ENCODE results near the gene ARL13B. TPM values are rescaled to one million over a fixed set of nuclear protein-coding genes. Genes with fewer than 3 reads are reported as not detected.
A peak's percentile ranks its signal among the peaks of the same experiment; 100 is the strongest.
"Not testable (repeated sequence)": the region's sequence is repeated elsewhere in the genome, so short reads cannot be mapped to it uniquely, and the experiment has no call there.

ARL13B gene
- 10 to 100 TPM in 2 of 4 donors, 1 to 10 TPM in 2; 4.9 to 23.6 (median 14.0) TPM for total RNA-seq

DNA sequence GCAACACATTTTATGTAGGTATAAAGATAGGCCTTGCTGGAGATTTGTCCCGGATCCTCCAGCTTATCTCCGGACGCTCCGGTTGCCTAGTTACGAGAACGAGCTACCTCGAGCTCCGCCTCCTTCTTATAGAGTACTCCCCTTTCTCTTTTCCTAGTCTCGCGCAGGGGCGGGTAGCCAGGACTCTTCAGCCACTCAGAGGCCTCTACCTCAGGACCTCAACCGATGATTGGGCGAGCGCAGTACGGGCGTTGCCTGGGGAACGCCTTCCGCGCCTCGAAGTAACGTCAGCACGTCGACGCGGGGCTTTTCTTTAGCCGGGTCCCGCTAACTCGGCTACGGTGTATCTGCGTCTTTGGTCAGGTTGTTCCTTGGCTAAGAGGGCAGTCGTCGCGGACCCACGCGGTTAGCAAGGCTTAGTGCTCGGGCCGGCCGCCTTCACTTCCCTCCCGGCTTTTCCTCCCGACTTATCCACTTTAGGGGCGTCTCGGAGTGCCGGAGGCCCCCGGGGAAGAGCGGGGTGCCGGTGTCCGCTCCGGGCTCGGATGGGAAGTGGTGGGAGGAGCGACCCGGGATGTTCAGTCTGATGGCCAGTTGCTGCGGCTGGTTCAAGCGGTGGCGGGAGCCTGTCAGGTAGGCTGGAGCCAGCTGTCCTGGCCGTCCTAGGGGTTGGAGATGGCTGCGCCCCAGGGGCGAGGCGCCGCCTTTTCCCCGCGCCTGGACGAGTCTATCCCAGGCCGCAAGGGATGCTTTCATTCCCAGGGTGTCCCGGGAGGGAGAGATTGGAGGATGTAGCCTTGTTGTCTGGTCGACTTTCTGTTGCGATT lies at the start of gene ARL13B:
Gene ARL13B (plus strand): TSS at position 306 of the 827 bp plus-strand sequence. CDS start 269 bp downstream, at position 575.
- H3K4me3 ChIP-seq, result peak within 1 kb of the TSS; percentile 86 to 92
- peak within 1 kb of the TSS; percentile 89 to 98 for H3K27ac ChIP-seq
- peak; percentile 90 to 92 for TF ChIP-seq POLR2A (IDR thresholded peaks at IDR 0.05)
- TF ChIP-seq, protein P1, sequence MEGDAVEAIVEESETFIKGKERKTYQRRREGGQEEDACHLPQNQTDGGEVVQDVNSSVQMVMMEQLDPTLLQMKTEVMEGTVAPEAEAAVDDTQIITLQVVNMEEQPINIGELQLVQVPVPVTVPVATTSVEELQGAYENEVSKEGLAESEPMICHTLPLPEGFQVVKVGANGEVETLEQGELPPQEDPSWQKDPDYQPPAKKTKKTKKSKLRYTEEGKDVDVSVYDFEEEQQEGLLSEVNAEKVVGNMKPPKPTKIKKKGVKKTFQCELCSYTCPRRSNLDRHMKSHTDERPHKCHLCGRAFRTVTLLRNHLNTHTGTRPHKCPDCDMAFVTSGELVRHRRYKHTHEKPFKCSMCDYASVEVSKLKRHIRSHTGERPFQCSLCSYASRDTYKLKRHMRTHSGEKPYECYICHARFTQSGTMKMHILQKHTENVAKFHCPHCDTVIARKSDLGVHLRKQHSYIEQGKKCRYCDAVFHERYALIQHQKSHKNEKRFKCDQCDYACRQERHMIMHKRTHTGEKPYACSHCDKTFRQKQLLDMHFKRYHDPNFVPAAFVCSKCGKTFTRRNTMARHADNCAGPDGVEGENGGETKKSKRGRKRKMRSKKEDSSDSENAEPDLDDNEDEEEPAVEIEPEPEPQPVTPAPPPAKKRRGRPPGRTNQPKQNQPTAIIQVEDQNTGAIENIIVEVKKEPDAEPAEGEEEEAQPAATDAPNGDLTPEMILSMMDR (IDR thresholded peaks at IDR 0.05), result peak in 1 of 4 experiments; percentile 1
- intact Hi-C loops (cut with DNase I; ENCODE audit: low total_unique reads), result no loop called here
- H3K27me3 ChIP-seq, result no peaks in the 10 kb centered on the region
- H3K9me3 ChIP-seq, result no peaks in the 10 kb centered on the region
- H3K4me1 ChIP-seq, result no peaks in the 10 kb centered on the region
- peak; percentile 97 to 99 for DNase-seq
- no peaks in the 10 kb centered on the region for H3K36me3 ChIP-seq

DNA sequence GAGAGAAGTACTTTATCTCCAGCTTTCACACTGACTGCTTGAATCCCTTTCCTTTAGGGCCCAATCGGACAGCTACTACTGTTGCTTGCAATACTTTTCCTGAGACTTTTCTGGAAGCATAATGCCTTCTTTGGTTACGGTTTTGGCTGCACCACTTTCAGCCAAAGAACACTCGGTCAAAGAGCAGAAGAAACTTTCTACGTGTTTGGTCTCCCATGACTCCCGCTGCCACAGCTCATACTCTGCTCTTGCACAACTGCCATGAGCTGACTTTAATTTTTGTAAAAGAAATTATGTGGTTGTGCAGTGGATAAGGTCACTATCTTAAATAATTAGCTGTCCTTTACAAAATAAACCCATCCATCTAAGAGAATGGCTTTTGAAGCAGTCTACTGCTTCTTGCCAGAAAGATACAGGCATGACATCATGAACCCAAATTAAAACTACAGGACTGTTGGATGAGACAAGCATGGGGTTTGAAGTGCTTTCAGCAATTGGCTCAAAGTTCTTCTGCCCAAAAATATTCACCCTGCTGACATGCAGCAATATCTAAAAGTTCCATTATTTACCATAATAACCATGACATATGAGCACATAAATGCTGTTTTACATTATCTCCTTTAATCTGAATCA lies 48.2 kb upstream of the ARL13B start:
- Histone ChIP-seq H3K27ac (no peak overlapping the region), H3K4me1 (no peaks in the 10 kb centered on the region), H3K9me3 (no peaks in the 10 kb centered on the region), H3K36me3 (no peaks in the 10 kb centered on the region), H3K27me3 (no peaks in the 10 kb centered on the region), H3K4me3 (no peak overlapping the region)
- no peak for DNase-seq
- no peak for TF ChIP-seq POLR2A (IDR thresholded peaks at IDR 0.05)
- TF ChIP-seq, protein P1 (IDR thresholded peaks at IDR 0.05), result no peak
- intact Hi-C loops (cut with DNase I; ENCODE audit: low total_unique reads), result no loop called here

DNA sequence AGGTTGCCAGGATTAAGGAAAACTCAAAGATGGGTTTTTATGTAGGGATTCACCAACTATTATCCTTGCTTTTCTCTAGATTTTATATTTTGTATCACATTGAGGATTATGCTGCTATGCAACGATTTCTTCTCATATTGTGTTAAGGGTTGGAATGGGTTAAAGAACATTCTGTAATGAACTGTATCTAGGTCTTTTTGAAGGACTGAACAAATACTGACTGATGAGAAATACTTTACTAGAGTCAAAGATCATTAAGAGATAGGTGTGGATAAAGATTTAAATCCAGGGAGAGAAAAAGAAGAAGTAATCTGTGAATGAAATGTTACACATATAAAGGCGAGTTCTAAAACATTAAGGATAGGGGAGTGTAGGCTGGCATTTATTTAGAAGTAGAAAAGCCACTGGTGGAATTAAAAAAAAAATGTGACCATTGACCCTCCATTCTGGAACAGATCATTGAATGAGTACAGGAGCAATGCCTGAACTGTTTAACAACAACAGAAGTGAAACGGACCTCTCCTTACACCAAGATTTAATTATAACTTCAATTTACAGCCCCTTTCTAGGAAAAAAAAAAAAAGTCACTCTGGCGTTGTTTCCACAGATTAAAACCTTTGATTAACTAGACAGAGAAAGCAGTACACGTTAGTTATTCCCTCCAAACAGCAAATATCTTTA lies 45.4 kb upstream of the ARL13B start:
- intact Hi-C loops (cut with DNase I; ENCODE audit: low total_unique reads), result no loop called here
- no peak for DNase-seq
- Histone ChIP-seq H3K4me3 (no peak overlapping the region), H3K27ac (no peak overlapping the region), H3K36me3 (no peaks in the 10 kb centered on the region), H3K9me3 (no peaks in the 10 kb centered on the region), H3K4me1 (no peaks in the 10 kb centered on the region), H3K27me3 (no peaks in the 10 kb centered on the region)
- TF ChIP-seq POLR2A (IDR thresholded peaks at IDR 0.05), result no peak
- TF ChIP-seq, protein P1 (IDR thresholded peaks at IDR 0.05), result no peak

DNA sequence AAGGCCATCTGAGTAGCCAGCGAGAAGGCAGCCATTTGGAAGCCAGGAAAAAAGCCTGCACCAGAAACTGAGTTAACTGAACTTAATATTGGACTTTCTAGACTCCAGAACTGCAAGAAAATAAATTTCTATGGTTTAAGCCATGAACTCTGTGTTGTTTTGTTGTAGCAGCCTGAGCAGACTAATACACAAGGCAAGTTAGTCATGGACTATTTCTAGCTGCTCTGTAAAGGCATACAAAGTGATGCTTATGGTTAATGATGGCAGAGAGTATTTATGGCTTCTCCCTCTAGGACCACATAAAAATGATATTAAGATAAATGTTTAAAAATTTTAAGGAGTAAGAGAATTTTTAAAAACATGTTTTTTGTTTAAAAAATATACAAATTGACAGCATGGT lies 43.4 kb upstream of the ARL13B start:
- TF ChIP-seq, protein P1 (IDR thresholded peaks at IDR 0.05), result no peak
- TF ChIP-seq POLR2A (IDR thresholded peaks at IDR 0.05), result no peak
- no peaks in the 10 kb centered on the region for H3K36me3 ChIP-seq
- H3K27ac ChIP-seq, result no peak overlapping the region
- no peaks in the 10 kb centered on the region for H3K27me3 ChIP-seq
- no peaks in the 10 kb centered on the region for H3K9me3 ChIP-seq
- intact Hi-C loops (cut with DNase I; ENCODE audit: low total_unique reads), result no loop called here
- H3K4me3 ChIP-seq, result no peak overlapping the region
- no peak for DNase-seq
- H3K4me1 ChIP-seq, result no peaks in the 10 kb centered on the region

DNA sequence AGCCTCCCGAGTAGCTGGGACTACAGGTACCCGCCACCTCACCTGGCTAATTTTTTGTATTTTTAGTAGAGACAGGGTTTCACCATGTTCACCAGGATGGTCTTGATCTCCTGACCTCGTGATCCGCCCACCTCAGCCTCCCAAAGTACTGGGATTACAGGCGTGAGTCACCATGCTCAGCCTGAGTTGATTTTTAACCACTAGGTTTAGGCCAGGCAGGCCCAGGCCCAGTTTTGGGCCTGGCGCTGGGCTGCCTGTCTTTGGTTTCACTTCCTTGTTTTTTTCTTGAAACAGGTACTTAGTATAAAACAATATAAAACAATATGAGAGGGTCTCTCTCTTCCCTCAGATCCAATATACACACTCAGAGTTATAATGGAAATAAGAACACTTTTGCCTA lies 42.5 kb upstream of the ARL13B start:
- H3K9me3 ChIP-seq, H3K4me3 ChIP-seq: not testable (repeated sequence)

DNA sequence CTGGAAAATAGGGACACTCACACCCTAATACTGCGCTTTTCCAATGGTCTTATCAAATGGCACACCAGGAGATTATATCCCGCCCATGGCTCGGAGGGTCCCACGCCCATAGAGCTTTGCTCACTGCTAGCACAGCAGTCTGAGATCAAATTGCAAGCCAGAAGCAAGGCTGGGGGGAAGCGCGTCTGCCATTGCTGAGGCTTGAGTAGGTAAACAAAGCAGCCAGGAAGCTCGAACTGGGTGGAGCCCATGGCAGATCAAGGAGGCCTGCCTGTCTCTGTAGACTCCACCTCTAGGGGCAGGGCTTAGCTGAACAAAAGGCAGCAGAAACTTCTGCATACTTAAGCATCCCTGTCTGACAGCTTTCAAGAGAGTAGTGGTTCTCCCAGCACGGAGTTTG lies 30.0 kb upstream of the ARL13B start:
- H3K4me3 ChIP-seq; intact Hi-C loops (cut with DNase I; ENCODE audit: low total_unique reads); H3K9me3 ChIP-seq; H3K27ac ChIP-seq; H3K4me1 ChIP-seq; H3K27me3 ChIP-seq; H3K36me3 ChIP-seq; DNase-seq: not testable (repeated sequence)

More for the DNA sequence above, 42.5 kb upstream of the ARL13B start:
- H3K27ac ChIP-seq; H3K36me3 ChIP-seq; H3K27me3 ChIP-seq; intact Hi-C loops (cut with DNase I; ENCODE audit: low total_unique reads); H3K4me1 ChIP-seq; DNase-seq: not testable (repeated sequence)

All from uterus (tissue), 4 donors.